IPS DF 19.7 (cell line): ENCODE measurements around the gene SLC25A27.

Experiments used
- DNase-seq: peaks from one replicate; pipeline ENCODE4 v3.0.0-alpha.2; 2013; ENCODE audit warnings: low read depth, low spot score

Gene SLC25A27

DNA sequence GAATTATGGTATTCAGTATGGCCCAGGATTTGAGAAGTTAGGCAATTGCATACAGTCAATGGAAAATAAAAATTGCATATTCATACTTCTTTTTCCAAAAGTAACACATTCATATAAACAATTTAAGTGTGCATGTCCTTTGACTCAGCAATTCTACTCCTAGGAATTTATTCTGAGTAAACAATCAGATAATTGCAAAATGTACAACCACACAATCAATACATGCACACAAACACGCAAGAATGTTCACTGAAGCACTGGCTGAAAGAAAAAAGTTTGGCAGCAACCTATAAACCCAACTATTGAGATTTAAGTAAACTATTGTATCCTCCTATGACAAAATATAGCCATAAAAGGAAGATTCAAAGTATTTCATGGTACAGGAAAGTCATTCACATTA, 1.8 kb upstream of the SLC25A27 start:
- no peak for DNase-seq

DNA sequence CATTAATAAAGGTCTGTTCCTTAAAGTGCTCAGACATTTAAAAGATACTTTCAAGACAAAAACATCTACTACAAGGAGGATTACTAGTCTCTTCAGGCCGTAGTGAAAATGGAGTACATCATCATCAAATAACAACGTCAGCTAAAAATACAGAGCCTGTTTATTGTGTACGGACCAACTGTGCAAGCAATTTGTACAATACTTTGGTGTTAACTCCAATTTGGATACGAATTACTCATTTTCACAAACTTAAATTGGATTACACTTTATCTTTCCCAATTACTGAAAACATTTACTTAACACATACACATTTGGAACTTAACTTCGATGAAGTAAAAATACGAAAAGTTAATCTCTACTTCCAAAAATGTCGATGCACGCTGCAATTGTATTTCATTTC, 959 bp upstream of the SLC25A27 start:
- no peak for DNase-seq

DNA sequence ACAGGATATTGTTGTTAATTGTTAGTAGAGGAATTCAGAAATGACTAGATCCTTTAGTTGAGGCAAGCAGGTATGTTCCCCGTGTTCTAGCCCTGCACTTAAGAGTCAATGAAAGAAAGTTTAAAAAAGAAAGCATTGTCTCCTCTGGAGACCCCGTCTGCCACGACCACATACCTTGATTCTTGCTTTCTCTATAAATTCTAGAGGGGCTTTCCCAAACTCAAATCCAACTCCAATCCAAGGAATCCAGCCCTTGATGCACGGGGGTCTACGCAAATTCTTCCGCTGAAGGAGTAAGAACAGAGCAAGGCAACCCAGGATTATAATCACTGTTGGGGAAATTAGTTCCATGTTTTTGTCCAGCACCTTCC, 558 bp upstream of the SLC25A27 start:
- DNase-seq, result no peak

DNA sequence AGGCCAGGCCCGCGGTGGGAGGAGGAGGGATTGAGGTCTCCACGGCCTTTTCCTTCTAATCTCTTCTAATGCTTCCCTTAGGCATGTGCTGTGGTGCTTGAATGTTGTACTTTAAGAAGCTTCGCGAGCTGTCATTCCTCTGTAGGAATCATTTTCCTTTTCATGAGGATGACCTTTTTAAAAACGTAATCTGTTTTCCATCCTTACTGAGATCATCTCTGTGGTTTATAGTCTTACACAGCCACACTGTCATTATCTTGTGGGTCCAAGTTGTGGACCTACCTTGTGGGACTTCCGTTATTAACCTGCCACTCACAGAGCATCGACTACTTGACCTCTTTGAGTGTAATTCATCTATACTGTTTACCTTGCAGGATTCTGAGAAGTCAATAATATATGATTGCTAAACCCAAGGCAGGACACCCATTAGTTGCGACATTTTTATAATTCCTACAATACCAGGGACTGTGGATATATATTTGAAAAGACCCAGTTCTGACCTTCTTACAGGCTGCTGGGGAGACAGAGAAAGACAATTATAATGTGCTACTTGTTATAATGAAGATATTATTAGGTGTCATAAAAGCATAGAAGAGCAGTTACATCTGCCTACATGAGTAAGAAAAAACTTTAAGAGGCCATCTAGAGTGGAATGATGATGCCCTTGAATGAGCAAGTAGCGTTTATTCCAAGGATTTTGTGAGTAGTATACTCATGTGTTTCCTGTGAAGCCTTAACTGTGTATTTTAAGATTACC, 842 bp downstream of the SLC25A27 start:
- DNase-seq, result no peak

DNA sequence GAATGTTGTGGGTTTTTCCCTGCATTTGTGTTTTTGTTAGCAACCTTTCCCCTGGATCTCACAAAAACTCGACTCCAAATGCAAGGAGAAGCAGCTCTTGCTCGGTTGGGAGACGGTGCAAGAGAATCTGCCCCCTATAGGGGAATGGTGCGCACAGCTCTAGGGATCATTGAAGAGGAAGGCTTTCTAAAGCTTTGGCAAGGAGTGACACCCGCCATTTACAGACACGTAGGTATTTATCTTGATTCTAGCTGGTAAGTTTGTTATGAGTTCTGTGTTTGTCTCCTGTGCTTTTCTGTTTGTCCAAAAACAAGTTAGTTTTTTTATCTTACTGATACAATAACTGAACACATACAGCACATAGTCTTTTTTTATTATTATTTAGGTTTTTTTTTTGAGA, 3.0 kb downstream of the SLC25A27 start:
- peak; percentile 59 for DNase-seq

DNA sequence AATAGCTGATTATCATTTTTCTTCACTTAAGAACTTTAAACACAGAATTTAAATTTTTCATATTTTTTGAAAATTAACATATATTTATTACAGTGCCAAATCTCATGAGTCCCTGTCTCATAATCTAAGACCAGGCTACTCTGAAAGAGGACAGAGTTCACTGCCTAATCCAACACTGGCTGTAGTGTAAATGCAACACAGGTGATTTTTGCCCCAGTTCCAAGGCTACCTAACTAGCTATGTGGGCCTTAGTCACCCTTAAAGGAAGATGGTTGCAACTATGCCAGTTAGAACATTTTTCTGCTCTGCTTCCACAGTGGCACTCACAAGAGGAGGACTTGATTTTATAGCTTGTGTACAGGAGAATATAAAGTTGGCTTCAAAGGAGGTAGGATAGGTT, 4.9 kb downstream of the SLC25A27 start:
- no peak for DNase-seq

DNA sequence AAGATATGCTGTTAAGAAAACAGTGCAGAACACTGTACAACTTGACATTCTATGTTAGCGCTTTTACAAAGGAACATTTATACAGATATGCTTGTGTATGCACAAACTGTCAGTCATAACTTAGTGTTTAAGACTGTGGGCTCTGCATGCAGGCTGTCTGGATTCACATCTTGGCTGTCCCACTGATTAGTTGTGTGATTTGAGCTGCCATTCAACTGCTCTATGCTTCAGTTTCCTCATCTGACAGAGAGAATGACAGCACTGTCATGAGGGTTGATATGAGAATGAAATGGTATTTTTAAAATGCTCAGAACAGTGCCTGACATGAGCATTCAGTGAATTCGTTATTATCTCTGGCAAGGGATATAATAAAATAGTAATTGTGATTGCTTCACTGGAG, 8.7 kb downstream of the SLC25A27 start:
- DNase-seq, result no peak

DNA sequence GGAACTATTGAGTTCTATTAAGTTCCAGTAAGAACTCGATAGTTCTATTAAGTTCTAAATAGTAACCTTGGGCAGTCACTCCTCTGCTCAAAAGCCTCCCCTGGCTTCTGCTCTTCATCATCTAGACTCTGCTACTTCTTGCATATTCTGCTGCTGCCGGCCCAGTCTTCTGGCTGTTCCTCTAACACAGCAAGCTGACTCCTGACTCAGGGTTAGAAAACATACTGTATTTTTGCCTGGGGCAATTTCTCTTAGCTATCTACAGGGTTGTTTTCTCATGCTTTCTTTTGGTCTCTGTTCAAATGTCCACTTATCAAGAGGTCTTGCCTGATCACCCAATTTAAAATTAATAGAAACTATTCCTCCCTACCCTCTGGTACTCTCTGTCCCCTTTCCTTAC, 14.6 kb downstream of the SLC25A27 start:
- no peak for DNase-seq

DNA sequence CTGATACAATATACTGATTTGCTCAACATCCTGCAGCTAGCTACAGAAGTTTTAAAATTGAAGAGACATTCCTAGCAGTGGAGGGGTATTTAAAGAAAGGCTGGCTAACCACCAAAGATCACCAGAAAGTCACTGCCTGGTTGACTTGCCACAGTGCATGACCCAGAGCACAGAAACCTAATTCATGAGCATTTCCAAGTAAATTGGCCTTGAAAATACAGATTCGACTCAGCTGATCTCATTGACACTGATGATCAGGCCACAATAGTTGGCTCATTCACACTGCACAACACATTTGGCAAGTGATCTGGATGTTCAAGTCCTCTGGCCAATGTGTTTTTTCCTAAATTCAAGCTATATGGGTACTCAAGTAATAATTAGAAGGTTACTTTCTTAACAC, 21.6 kb downstream of the SLC25A27 start:
- no peak for DNase-seq

DNA sequence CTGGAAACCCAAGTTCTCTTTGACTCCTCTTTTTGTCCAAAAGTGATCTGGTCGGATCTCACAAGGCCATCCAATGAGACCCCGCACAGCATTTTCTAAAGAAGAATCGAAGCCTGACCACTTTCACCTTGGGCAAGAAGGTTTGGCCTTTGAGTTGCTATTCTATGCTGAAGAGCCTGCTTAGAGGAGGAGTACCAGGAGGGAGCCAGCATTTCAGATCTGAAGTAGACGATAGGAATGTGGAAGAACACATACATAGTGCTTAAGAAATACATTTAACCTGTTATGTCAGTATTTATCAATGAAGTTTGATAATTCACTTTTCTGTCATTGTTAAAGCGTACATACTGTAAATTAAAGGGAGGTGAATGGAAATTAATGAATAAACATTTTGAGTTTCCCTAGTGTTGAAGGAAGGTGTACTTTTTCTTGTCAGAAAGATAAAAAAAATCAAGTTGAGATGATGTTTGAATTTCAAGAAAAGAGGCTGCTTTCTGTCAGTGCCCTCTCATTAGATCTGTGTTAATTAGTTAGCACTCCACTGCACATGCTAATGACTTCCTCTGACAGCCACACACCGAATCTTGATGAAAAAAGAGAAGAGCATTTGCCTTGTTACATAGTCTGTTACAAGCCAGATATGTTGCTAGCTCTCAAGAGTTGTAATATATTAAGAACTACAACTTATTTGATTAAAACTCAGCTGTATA, 24.0 kb downstream of the SLC25A27 start:
- no peak for DNase-seq

DNA sequence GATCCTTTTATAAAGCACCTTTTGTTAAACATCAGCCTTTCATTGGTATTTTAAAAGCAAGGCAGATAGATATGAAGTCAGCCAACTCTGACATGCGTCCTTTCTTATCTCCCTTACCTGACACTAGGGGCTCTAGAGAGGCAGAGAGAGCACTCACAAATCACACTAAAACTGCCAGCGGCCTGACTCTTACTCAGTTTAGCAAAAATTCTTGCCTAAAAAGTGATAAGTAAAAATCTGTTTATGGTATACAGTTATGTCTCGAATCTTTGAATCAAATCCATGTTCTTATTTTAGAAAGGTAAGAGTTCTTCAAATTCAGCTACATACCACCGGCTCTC, 24.5 kb downstream of the SLC25A27 start:
- DNase-seq, result peak; percentile 9

DNA sequence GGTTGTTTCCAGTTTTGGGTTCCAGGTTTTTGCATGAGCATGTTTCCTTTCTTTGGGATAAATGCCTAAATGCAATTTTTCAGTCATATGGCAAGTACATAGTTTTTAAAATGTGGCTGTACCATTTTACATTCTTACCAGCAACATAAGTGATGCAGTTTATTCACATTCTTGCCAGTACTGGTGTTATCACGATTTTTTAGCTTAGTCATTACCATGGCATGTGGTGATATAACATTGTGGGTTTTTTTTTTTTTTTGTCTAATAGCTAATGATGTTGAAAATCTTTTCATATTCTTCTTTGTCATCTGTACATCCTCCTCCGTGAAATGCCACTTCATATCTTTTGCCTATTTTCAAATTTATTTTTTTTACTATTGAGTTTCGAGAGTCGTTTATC, 32.0 kb downstream of the SLC25A27 start:
- DNase-seq, result no peak

DNA sequence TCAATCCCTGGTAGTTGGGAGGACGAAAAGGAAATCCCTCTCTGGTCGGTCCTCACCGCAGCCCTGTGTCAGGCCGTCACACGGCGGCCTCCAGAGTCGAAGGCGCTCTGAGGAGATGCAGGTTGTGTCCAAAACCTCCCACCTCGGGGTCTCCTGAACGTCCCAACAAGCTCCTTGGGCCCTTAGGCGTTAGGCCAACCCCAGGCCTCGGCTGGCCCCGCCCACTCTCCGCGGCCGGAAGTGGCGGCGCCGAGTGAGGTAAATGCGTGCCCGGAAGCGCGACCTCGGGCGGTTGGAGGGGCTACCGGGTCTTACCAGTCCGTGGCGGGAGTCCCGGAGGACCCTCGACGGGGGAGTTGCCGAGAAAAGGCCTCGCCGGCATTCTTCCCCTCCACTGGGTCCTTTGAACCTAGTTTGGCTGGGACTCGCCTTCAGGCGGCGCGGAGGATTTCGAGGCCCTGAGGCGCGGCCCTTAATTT, 34.9 kb downstream of the SLC25A27 start, which contains the start of gene TDRD6:
TSS of gene TDRD6 (plus strand) at position 267 of the 479 bp plus-strand sequence. CDS start 244 bp downstream, outside the sequence.
- no peak for DNase-seq

DNA sequence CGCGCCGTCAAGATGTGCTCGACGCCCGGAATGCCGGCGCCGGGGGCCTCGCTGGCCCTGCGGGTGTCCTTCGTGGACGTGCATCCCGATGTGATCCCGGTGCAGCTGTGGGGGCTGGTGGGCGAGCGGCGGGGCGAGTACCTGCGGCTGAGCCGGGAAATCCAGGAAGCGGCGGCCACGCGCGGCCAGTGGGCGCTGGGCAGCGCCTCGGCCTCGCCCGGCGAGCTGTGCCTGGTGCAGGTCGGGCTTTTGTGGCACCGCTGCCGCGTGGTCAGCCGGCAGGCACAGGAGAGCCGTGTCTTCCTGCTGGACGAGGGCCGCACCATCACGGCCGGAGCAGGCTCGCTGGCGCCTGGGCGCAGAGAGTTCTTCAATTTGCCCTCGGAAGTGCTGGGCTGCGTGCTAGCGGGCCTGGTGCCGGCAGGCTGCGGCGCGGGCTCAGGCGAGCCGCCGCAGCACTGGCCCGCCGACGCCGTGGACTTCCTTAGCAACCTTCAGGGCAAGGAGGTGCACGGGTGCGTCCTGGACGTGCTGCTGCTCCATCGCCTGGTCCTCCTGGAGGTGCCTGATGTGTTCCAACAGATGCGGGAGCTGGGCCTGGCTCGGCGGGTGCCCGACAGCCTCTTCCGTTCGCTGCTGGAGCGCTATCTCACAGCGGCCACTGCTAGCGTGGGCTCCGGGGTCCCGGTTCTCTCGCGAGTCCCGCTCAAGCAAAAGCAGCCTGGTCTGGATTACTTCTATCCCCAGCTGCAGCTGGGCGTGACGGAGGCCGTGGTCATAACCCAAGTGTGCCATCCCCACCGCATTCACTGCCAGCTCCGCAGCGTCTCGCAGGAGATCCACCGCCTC, 35.6 kb downstream of the SLC25A27 start:
- DNase-seq, result no peak

DNA sequence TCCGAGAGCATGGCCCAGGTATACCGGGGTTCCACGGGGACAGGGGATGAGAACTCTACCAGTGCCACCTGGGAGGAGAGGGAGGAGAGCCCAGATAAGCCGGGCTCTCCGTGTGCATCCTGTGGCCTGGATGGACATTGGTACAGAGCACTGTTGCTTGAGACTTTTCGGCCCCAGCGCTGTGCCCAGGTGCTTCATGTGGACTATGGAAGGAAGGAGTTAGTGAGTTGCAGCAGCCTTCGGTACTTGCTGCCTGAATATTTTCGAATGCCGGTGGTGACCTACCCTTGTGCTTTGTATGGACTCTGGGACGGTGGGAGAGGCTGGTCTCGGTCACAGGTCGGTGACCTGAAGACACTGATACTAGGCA, 36.2 kb downstream of the SLC25A27 start:
- DNase-seq, result no peak

DNA sequence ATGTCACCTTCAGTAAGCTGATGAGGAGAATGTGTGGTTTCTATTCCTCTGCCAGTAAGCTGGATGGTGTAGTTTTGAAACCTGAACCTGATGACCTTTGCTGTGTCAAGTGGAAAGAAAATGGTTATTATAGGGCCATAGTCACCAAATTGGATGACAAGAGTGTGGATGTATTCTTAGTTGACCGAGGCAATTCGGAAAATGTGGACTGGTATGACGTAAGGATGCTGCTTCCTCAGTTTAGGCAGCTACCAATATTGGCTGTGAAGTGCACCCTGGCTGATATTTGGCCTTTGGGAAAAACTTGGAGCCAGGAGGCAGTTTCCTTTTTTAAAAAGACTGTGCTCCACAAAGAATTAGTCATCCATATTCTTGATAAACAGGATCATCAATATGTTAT, 36.9 kb downstream of the SLC25A27 start:
- DNase-seq, result no peak

DNA sequence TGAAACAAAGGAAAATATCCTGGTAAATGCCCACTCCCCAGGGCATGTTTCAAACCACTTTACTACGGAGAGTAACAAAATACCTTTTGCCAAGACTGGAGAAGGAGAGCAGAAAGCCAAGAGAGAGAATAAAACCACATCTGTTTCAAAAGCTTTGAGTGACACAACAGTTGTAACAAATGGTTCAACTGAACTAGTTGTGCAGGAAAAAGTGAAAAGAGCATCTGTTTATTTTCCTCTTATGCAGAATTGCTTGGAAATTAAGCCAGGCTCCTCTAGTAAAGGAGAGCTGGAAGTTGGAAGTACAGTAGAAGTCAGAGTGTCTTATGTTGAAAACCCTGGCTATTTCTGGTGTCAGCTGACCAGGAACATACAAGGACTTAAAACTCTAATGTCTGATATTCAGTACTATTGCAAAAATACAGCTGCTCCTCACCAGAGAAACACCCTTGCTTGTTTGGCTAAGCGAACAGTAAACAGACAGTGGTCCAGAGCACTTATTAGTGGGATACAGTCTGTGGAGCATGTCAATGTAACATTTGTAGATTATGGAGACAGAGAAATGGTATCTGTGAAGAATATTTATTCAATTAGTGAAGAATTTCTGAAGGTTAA, 37.5 kb downstream of the SLC25A27 start:
- no peak for DNase-seq

DNA sequence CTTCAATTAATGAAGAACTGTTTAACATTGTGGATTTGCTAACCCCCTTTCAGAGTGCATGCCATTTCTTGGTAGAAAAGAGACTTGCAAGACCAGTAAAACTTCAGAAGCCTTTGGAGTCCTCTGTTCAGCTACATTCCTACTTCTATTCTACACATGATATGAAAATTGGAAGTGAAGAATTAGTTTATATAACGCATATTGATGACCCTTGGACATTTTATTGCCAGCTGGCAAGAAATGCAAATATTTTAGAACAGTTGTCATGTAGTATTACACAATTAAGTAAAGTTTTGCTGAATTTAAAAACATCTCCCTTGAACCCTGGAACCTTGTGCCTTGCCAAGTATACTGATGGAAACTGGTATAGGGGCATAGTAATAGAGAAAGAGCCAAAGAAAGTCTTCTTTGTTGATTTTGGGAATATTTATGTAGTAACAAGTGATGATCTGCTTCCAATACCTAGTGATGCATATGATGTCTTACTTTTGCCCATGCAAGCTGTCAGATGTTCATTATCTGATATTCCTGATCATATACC, 38.2 kb downstream of the SLC25A27 start:
- no peak for DNase-seq

DNA sequence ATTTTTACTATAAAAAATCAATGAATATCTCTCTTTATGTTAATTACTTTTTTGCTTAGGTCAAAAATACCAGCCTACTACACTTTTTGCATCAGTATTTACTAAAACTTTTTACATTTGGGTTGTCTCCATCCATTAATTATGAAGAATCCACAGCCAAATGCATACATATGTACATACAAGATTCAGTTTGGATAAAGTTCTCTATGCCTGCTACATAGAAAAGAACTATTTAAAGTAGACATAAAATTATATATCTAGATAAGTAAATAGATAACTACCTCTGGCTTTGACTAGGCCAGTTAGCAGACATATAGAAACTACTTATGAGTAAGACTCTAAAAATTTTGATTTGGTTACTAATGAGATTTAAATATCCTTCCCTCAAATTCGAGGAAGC, 47.2 kb downstream of the SLC25A27 start:
- no peak for DNase-seq

DNA sequence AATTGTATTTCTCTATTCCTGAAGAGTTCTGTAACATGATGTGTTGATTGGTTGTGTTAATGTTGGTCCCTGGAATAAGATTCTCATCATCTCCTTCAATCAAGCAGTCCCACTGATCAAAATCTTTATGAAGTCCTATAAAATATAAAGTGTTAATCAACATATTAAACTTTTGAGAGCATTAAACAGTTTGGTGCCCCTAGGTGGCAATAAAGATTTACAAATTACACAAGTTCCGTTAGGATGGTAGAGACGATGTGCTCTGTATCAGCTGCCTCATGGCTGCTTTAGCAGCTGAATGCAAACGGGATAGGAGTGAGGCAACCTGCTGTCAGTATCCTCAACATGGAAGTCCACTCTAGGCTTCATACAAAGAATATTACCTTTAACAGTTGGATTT, 51.8 kb downstream of the SLC25A27 start:
- DNase-seq, result no peak

DNA sequence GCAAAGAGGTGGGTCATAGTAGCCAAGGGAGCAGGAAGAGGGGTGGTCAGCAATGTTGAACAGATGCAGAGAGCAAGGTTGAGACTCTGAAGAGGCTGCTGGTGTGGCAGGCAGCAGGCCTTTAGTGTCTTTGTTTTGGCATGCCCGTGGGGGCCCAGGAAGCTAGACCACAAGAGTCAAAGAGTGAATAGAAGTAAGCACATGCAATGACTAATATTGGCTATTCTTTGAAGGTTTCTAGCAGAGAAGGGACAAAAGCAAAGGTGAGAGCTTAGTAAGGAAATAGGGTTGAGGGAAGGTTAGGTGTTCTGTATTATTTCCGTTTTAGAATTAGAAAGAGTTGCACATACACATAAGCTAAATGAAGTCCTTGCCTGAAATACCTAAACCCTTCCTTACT, 53.7 kb downstream of the SLC25A27 start:
- DNase-seq, result no peak

DNA sequence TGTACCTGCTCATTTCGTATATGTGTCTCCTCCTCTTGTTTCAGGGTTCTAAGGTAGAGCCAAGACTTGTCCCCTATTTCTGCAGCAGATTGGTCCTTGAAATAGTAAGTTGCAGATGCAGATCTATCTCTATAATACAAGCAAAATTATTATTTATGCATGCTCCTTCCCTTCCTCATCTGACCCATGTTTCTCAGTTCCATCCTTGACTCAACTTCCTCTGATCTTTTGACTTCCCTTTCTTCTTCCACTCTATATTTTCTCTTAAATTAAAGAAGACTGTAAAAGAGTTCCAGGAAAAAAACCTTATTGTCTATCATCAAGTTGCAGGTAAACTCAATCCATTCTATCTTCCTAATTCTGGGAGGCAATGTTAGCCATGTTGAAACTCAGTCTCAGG, 58.7 kb downstream of the SLC25A27 start:
- no peak for DNase-seq
